Measurements from ENCODE around the gene TMEM25.

TMEM25 gene

DNA sequence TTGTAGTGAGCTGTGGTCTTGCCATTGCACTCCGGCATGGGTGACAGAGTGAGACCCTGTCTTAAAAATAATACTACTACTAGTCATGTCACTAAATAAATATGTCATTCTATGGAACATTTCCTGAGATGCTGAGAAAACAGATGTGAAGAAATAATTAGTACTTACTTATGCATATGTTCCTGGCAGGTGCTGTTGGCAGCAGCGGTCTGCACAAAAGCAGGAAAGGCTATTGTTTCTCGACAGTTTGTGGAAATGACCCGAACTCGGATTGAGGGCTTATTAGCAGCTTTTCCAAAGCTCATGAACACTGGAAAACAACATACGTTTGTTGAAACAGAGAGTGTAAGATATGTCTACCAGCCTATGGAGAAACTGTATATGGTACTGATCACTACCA, 50.1 kb downstream of the TMEM25 start:
- no peak for DNase-seq (ENCODE audit: low read depth, low spot score)

Measured in iPS DF 19.7 (cell line).